PFSK-1 (cell line): Measurements from ENCODE around the gene REEP2. TPM values are rescaled to one million over a fixed set of nuclear protein-coding genes. Genes with fewer than 3 reads are reported as not detected.

ENCODE experiments used
- FOXP2 ChIP-seq: optimal IDR thresholded peaks from 2 replicates; pipeline ENCODE3; 2011; ENCODE audit warnings: borderline replicate concordance, control low read depth, inconsistent platforms; ENCODE audit not compliant: insufficient read depth; ENCODE audit errors: extremely low read length, extremely low read depth
- POLR2AphosphoS5 ChIP-seq: IDR thresholded peaks from 2 replicates; pipeline ENCODE4 v1.6.1; 2012; ENCODE audit warnings: low read depth, mild to moderate bottlenecking, control low read depth, low read length, moderate library complexity
- REST ChIP-seq, 2 experiments: IDR thresholded peaks; 2 replicates each; pipeline versions ENCODE4 v1.6.1 to v1.8.0; 2011 to 2012; ENCODE audit warnings: low read depth in 2 of 2, low read length in 2 of 2, control low read depth in 1 of 2, inconsistent platforms in 1 of 2, mild to moderate bottlenecking in 1 of 2, moderate library complexity in 1 of 2; ENCODE audit not compliant: insufficient read depth in 1 of 2
- SIN3A ChIP-seq: IDR thresholded peaks from 2 replicates; pipeline ENCODE4 v1.6.1; 2012; ENCODE audit warnings: mild to moderate bottlenecking, low read length, moderate library complexity, borderline replicate concordance; ENCODE audit not compliant: insufficient read depth
- TAF1 ChIP-seq: IDR thresholded peaks from 2 replicates; pipeline ENCODE4 v1.6.1; 2012; ENCODE audit warnings: low read length, control low read depth, borderline replicate concordance; ENCODE audit not compliant: insufficient read depth
- polyA plus RNA-seq: library from polyadenylated mRNA; unstranded; fragments of >200 nt; gene quantifications from one replicate; pipeline ENCODE4 v1.2.1, GENCODE V29; 2012; ENCODE audit warnings: low read depth, missing spikeins; ENCODE audit not compliant: insufficient read length

The REEP2 gene
- 13.4 TPM for polyA plus RNA-seq

GRCh38 chr5:138438724-138439476 lies at the start of gene REEP2:
Gene REEP2 (plus strand): TSS chr5:138439057. CDS start chr5:138439209, 152 bp downstream.
- TF ChIP-seq TAF1: no peak
- no peak for TF ChIP-seq SIN3A
- TF ChIP-seq REST (IDR thresholded peaks at IDR 0.05; ENCODE audit: insufficient read depth in 1 of 2, low read depth in 2 of 2, low read length in 2 of 2): no peak
- no peak for TF ChIP-seq FOXP2
- TF ChIP-seq POLR2AphosphoS5: no peak

- TF ChIP-seq SIN3A: no peak
- no peak for TF ChIP-seq POLR2AphosphoS5
- no peak for TF ChIP-seq REST (IDR thresholded peaks at IDR 0.05; ENCODE audit: insufficient read depth in 1 of 2, low read depth in 2 of 2, low read length in 2 of 2)
- no peak for TF ChIP-seq TAF1
- TF ChIP-seq FOXP2: no peak
Measured at GRCh38 chr5:138389332-138389731, 49.5 kb upstream of the REEP2 start.

GRCh38 chr5:138391859-138392386 lies 46.9 kb upstream of the REEP2 start:
- TF ChIP-seq REST (IDR thresholded peaks at IDR 0.05; ENCODE audit: insufficient read depth in 1 of 2, low read depth in 2 of 2, low read length in 2 of 2) (no peak), POLR2AphosphoS5 (no peak), TAF1 (no peak), SIN3A (no peak)

- TF ChIP-seq TAF1 (no peak), SIN3A (no peak), FOXP2 (no peak), REST (IDR thresholded peaks at IDR 0.05; ENCODE audit: insufficient read depth in 1 of 2, low read depth in 2 of 2, low read length in 2 of 2) (no peak), POLR2AphosphoS5 (no peak)
Measured at GRCh38 chr5:138402640-138403039, 36.2 kb upstream of the REEP2 start.
